K562 (cell line): ENCODE data around the gene PHOSPHO1. TPM values are rescaled to one million over a fixed set of nuclear protein-coding genes. Genes with fewer than 3 reads are reported as not detected.

Experiments
- ILF3 ChIP-seq: fragments of 450-650 bp; IDR thresholded peaks from 2 replicates; pipeline ENCODE4 v1.6.1; 2018; ENCODE audit warnings: antibody characterized with exemption, mild to moderate bottlenecking, moderate library complexity, borderline replicate concordance
- MCM3 ChIP-seq: fragments of 450-650 bp; IDR thresholded peaks from 2 replicates; pipeline ENCODE4 v1.6.1; 2016
- NFE2L1 ChIP-seq: fragments of 450-650 bp; IDR thresholded peaks from 2 replicates; pipeline ENCODE4 v1.6.1; 2016; ENCODE audit warnings: missing genetic modification characterization, low read depth, mild to moderate bottlenecking, missing compliant biosample characterization, moderate library complexity, borderline replicate concordance
- NONO ChIP-seq, 2 experiments: fragments of 200-400 bp in 1 of 2; fragments of 450-650 bp in 1 of 2; formaldehyde crosslinking in 1 of 2; IDR thresholded peaks; 2 replicates each; pipeline ENCODE4 v1.6.1; 2017; ENCODE audit warnings: low read depth in 2 of 2, mild to moderate bottlenecking in 2 of 2, moderate library complexity in 2 of 2, low read length in 1 of 2
- NR1H2 ChIP-seq: sonication (generic); formaldehyde crosslinking; IDR thresholded peaks from 2 replicates; pipeline ENCODE4 v1.4.0; 2020; ENCODE audit warnings: mild to moderate bottlenecking, missing genetic modification reagents
- SNRNP70 ChIP-seq: fragments of 200-400 bp; formaldehyde crosslinking; optimal IDR thresholded peaks from 2 replicates; pipeline ENCODE3; 2017; ENCODE audit warnings: low read depth, low read length
- TCFL5 ChIP-seq: fragments of 250-450 bp; sonication (Bioruptor Pico); conservative IDR thresholded peaks from 2 replicates; pipeline ENCODE4 v1.6.1; 2021; ENCODE audit warnings: mild to moderate bottlenecking, moderate library complexity, matching md5 sums
- ZC3H11A ChIP-seq: IDR thresholded peaks from 2 replicates; pipeline ENCODE4 v1.6.1; 2012; ENCODE audit warnings: low read depth, low read length, improper control_type of control experiment
- ZNF444 ChIP-seq: fragments of 250-450 bp; sonication (Bioruptor Pico); IDR thresholded peaks from 2 replicates; pipeline ENCODE4 v1.4.0; 2020; ENCODE audit warnings: mild to moderate bottlenecking, moderate library complexity
- ZNF583 ChIP-seq: fragments of 250-450 bp; sonication (Bioruptor Pico); IDR thresholded peaks from 2 replicates; pipeline ENCODE4 v1.4.0; 2020
- ZNF717 ChIP-seq: fragments of 250-450 bp; sonication (Bioruptor Pico); IDR thresholded peaks from 2 replicates; pipeline ENCODE4 v1.5.0; 2021
- ZZZ3 ChIP-seq: fragments of 450-650 bp; IDR thresholded peaks from 2 replicates; pipeline ENCODE4 v1.6.1; 2016; ENCODE audit warnings: antibody characterized with exemption, mild to moderate bottlenecking, moderate library complexity
- polyA plus RNA-seq, 8 experiments: library from polyadenylated mRNA; depleted of rRNA in 4 of 8; stranded (reverse) in 5 of 8; unstranded in 3 of 8; fragments of >200 nt; fragmentation: Nextera tagmentation in 2 of 8; fragmentation: Illumina TruSeq in 1 of 8; extraction: Ambion mirVana in 2 of 8; extraction: Trizol in 1 of 8; gene quantifications; 2 replicates each; pipeline versions ENCODE4 v1.2.1 to v1.2.3, GENCODE V29; 2011 to 2014; ENCODE audit warnings: inconsistent platforms in 1 of 8, missing spikeins in 1 of 8
- total RNA-seq, 7 experiments: library from RNA; depleted of rRNA in 6 of 7; stranded (reverse); fragments of >200 nt in 6 of 7; fragmentation: Illumina TruSeq in 2 of 7; extraction: Trizol in 2 of 7; gene quantifications; 2 replicates each; pipeline versions ENCODE4 v1.2.1 to v1.2.3, GENCODE V29; 2011 to 2021; ENCODE audit warnings: low replicate concordance in 1 of 7
- TF ChIP-seq, protein P1 (sequence below): fragments of 450-650 bp; formaldehyde crosslinking; IDR thresholded peaks from 2 replicates; pipeline ENCODE4 v1.4.0; 2020; ENCODE audit warnings: mild to moderate bottlenecking, mixed read lengths
- TF ChIP-seq, protein P2 (sequence below): fragments of 250-450 bp; sonication (Bioruptor Pico); IDR thresholded peaks from 2 replicates; pipeline ENCODE4 v1.8.0; 2021; ENCODE audit warnings: borderline replicate concordance, mild to moderate bottlenecking, moderate library complexity; ENCODE audit not compliant: poor library complexity, severe bottlenecking
- TF ChIP-seq, protein P3 (sequence below): conservative IDR thresholded peaks from 2 replicates; pipeline ENCODE4 v1.6.1; 2011; ENCODE audit warnings: low read depth, mild to moderate bottlenecking, low read length; ENCODE audit not compliant: control insufficient read depth
- TF ChIP-seq, protein P4 (sequence below): fragments of 450-650 bp; formaldehyde crosslinking; IDR thresholded peaks from 2 replicates; pipeline ENCODE4 v1.4.0; 2022; ENCODE audit warnings: mild to moderate bottlenecking, moderate library complexity
- TF ChIP-seq, protein P5 (sequence below): fragments of 250-450 bp; sonication (Bioruptor Pico); IDR thresholded peaks from 2 replicates; pipeline ENCODE4 v1.5.0; 2022; ENCODE audit warnings: mild to moderate bottlenecking
- TF ChIP-seq, protein P6 (sequence below): sonication (generic); formaldehyde crosslinking; IDR thresholded peaks from 2 replicates; pipeline ENCODE4 v1.8.0; 2022; ENCODE audit warnings: mild to moderate bottlenecking, missing genetic modification reagents

The PHOSPHO1 gene
- total and polyA plus RNA-seq, 9 of the 15 experiments (the other 6 are each of a cell fraction or from before 2014, with no cell fraction given) = 0.06 to 0.07 TPM; not detected in 7

DNA sequence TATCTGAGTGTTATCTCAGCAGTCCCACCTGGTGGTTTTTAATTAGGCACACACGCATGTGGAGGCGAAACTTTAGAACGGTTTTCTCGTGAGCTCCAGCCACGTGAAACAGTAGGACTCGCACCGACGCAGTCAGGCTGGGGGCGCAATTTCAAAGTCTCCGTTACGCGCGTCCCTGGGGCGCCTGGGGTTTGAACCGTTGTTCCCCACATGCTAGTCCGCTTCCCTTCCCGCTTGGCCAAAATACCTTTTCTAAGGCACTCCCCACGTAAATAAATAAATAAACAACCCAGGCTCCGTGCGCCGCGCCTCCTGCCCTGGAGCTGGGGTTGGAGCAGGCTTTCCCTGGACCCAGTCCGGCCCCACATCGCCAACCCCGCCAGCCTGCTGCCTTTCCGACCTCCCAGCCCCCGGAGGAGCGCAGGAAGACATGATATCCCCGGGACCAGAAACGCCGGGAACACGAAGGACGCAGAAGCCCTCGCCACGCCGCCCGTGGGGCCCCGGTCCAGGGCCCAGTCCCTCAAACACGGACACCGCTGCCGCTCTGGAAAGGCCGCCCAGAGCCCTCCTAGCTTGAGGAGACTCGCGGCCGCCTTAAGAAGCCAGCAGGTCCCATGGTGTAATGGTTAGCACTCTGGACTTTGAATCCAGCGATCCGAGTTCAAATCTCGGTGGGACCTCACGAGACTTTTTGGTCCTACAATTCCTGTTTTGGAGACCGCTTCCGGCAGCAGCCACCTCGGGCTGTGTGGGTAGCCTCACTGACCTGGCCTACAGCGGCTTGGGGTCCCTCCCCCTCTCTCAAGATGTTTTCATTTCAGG lies 38.5 kb downstream of the PHOSPHO1 start (continued):
- TF ChIP-seq SNRNP70 (no peak), ZZZ3 (no peak), MCM3 (no peak), ZNF444 (CRISPR knock-in tag) (no peak), ZNF717 (no peak), NFE2L1 (tag) (no peak), ZC3H11A (no peak), TCFL5 (CRISPR knock-in tag) (no peak), ZNF583 (CRISPR knock-in tag) (no peak), ILF3 (0 out of 2 replicates have a peak, but pooled peaks have one; percentile 51), NR1H2 (CRISPR knock-in tag) (peak; percentile 66; the same call in 1 of the 2 replicates), NONO (IDR thresholded peaks at IDR 0.05; ENCODE audit: low read depth in 2 of 2, low read length in 1 of 2) (peak in 1 of 2 experiments; percentile 58; a peak in 1 of 4 replicates)
- TF ChIP-seq, protein P1, sequence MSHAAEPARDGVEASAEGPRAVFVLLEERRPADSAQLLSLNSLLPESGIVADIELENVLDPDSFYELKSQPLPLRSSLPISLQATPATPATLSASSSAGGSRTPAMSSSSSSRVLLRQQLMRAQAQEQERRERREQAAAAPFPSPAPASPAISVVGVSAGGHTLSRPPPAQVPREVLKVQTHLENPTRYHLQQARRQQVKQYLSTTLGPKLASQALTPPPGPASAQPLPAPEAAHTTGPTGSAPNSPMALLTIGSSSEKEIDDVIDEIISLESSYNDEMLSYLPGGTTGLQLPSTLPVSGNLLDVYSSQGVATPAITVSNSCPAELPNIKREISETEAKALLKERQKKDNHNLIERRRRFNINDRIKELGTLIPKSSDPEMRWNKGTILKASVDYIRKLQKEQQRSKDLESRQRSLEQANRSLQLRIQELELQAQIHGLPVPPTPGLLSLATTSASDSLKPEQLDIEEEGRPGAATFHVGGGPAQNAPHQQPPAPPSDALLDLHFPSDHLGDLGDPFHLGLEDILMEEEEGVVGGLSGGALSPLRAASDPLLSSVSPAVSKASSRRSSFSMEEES (CRISPR knock-in tag) = no peak
- TF ChIP-seq, protein P2, sequence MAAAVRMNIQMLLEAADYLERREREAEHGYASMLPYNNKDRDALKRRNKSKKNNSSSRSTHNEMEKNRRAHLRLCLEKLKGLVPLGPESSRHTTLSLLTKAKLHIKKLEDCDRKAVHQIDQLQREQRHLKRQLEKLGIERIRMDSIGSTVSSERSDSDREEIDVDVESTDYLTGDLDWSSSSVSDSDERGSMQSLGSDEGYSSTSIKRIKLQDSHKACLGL (CRISPR knock-in tag) = no peak
- TF ChIP-seq, protein P3, sequence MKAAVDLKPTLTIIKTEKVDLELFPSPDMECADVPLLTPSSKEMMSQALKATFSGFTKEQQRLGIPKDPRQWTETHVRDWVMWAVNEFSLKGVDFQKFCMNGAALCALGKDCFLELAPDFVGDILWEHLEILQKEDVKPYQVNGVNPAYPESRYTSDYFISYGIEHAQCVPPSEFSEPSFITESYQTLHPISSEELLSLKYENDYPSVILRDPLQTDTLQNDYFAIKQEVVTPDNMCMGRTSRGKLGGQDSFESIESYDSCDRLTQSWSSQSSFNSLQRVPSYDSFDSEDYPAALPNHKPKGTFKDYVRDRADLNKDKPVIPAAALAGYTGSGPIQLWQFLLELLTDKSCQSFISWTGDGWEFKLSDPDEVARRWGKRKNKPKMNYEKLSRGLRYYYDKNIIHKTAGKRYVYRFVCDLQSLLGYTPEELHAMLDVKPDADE = peak; percentile 95
- TF ChIP-seq, protein P4, sequence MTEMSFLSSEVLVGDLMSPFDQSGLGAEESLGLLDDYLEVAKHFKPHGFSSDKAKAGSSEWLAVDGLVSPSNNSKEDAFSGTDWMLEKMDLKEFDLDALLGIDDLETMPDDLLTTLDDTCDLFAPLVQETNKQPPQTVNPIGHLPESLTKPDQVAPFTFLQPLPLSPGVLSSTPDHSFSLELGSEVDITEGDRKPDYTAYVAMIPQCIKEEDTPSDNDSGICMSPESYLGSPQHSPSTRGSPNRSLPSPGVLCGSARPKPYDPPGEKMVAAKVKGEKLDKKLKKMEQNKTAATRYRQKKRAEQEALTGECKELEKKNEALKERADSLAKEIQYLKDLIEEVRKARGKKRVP (CRISPR knock-in tag) = no peak
- TF ChIP-seq, protein P5, sequence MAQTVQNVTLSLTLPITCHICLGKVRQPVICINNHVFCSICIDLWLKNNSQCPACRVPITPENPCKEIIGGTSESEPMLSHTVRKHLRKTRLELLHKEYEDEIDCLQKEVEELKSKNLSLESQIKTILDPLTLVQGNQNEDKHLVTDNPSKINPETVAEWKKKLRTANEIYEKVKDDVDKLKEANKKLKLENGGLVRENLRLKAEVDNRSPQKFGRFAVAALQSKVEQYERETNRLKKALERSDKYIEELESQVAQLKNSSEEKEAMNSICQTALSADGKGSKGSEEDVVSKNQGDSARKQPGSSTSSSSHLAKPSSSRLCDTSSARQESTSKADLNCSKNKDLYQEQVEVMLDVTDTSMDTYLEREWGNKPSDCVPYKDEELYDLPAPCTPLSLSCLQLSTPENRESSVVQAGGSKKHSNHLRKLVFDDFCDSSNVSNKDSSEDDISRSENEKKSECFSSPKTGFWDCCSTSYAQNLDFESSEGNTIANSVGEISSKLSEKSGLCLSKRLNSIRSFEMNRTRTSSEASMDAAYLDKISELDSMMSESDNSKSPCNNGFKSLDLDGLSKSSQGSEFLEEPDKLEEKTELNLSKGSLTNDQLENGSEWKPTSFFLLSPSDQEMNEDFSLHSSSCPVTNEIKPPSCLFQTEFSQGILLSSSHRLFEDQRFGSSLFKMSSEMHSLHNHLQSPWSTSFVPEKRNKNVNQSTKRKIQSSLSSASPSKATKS (CRISPR knock-in tag) = no peak
- TF ChIP-seq, protein P6, sequence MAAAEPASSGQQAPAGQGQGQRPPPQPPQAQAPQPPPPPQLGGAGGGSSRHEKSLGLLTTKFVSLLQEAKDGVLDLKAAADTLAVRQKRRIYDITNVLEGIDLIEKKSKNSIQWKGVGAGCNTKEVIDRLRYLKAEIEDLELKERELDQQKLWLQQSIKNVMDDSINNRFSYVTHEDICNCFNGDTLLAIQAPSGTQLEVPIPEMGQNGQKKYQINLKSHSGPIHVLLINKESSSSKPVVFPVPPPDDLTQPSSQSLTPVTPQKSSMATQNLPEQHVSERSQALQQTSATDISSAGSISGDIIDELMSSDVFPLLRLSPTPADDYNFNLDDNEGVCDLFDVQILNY (CRISPR knock-in tag) = peak; percentile 94
